NB4 (cell line): ENCODE results near the gene KLF6.

ENCODE experiments used
- DNase-seq: peaks from one replicate; pipeline ENCODE4 v3.0.0; 2010; ENCODE audit warnings: low read depth
- H3K4me3 ChIP-seq: one replicate; pipeline ENCODE4 v1.5.1; 2011; ENCODE audit warnings: mild to moderate bottlenecking, low read depth, low read length, moderate library complexity
- MYC ChIP-seq: IDR thresholded peaks from 2 replicates; pipeline ENCODE4 v1.6.1; 2011; ENCODE audit warnings: low read depth, low read length
- POLR2A ChIP-seq: IDR thresholded peaks from 2 replicates; pipeline ENCODE4 v1.6.1; 2011; ENCODE audit warnings: mild to moderate bottlenecking; ENCODE audit not compliant: insufficient read length; ENCODE audit errors: extremely low read depth
- TF ChIP-seq, protein P1 (sequence below): IDR thresholded peaks from one replicate; pipeline ENCODE4 v1.5.1; 2012; ENCODE audit warnings: low read depth, low read length
- TF ChIP-seq, protein P2 (sequence below): IDR thresholded peaks from 2 replicates; pipeline ENCODE4 v1.6.1; 2011; ENCODE audit warnings: low read depth, low read length

KLF6 gene

DNA sequence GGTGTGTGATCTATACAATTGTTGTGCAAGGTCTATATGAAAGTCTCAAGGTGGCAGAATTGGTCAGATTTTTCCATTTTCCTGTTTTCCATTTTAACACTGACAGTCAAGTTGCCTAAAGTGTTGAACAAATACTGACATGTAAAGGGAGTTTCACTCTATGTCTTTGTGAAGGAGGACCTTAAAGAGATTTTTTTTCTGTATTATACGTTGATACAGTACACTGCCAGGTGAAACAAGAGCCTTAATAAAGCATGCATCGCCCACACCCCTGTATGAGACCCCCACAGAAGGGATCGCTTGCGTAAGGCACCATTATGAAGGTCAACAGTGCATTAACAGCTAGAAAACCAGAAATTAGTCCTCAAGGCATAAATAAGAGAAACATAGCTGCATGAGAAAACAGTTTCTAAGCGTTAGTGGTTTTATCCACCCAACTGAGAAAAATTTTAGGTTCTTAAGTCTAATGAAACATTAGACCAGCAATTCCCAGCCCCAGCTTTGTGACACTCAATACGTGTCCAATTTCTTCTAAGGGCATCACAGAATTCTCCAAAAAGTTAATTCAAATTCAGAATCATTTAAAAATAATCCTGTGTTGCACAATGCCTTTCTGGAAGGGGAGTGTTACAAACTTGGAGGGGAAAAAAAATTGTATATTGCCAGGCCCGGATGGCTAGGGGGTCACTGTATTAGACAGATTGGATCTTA lies 6.9 kb downstream of the KLF6 start:
- DNase-seq, result no peak
- TF ChIP-seq MYC (no peak), POLR2A (no peak)
- TF ChIP-seq, protein P1, sequence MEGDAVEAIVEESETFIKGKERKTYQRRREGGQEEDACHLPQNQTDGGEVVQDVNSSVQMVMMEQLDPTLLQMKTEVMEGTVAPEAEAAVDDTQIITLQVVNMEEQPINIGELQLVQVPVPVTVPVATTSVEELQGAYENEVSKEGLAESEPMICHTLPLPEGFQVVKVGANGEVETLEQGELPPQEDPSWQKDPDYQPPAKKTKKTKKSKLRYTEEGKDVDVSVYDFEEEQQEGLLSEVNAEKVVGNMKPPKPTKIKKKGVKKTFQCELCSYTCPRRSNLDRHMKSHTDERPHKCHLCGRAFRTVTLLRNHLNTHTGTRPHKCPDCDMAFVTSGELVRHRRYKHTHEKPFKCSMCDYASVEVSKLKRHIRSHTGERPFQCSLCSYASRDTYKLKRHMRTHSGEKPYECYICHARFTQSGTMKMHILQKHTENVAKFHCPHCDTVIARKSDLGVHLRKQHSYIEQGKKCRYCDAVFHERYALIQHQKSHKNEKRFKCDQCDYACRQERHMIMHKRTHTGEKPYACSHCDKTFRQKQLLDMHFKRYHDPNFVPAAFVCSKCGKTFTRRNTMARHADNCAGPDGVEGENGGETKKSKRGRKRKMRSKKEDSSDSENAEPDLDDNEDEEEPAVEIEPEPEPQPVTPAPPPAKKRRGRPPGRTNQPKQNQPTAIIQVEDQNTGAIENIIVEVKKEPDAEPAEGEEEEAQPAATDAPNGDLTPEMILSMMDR, result no peak
- TF ChIP-seq, protein P2, sequence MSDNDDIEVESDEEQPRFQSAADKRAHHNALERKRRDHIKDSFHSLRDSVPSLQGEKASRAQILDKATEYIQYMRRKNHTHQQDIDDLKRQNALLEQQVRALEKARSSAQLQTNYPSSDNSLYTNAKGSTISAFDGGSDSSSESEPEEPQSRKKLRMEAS, result no peak
- no peak overlapping the region for H3K4me3 ChIP-seq

DNA sequence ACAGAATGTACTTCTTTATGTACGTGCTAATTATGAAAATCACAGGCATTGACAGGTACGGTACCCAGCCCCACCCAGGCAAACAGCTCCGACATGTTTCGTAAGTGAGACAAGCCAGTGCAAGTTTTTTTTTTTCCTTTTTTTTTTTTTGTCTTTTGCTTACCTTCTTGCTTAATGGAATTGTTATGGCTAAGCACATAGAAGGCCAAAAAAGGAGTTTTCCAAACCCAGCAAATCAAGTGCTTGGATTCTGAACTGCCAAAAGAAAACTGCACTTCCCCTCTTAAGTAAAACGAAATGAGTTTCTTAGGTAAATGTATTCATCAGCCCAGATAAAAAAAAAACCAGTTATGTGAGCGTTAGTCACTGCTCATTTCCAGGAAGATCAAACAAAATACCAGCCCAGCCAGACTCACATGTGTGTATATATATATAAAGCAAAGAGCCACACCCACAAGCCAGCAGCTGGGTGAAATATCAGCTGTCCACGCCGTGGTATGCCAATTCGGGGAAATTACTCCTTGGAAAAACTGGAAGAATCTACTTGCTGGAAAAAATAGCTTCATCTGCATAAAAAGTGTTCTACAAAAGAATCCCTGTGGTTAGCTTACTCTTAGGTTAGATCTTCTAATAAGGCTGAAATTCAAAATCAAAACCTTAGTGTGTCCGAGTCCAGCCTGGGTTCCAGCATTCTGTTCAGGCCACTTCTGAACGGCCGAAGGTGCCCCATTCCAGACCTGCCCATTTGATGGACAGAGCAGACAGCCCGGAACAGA lies 8.0 kb downstream of the KLF6 start:
- no peak overlapping the region for H3K4me3 ChIP-seq
- no peak for DNase-seq
- no peak for TF ChIP-seq MYC
- TF ChIP-seq, protein P2, result no peak
- TF ChIP-seq, protein P1, result no peak
- no peak for TF ChIP-seq POLR2A

DNA sequence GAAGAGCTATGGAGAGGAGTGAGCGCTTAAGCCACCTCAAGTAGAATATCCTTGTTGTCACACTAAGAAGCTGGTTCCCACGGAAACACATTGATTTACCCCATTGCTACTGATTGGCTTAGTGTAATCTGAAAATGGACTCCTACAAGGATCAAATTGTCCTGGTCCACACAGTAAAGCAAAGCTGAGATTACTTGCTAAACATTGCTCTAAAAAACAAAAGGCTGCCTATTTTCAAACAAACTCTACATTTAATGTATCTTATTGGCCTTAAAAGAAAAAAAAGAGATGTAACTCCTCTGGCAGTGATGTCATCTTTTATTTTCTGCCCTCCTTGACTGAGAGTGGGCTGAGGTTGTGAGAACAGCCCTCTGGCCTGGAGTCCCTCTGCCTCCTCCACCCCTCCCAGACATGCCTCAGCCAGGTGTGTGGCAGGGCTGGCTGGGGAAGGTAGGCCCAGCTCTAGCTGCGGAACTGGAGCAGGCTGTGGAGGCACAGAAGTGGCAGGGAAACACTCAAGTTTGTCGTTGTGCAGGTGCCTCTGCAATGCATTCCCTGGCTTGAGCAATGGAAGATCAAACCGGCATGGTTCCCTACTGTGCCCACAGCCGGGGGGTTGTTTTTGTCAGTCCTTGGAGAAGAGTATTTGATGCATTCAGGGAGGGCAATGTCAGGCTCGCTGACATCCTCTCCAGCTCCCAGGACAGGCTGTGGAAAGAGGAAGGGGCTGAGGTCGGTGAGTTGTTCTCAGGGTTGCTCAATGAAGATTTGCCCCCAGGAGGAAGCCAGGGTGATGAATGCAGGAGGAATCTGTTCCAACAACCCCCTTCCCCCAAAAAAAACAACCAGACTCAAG lies 9.1 kb downstream of the KLF6 start:
- TF ChIP-seq, protein P1, result no peak
- no peak for TF ChIP-seq POLR2A
- TF ChIP-seq, protein P2, result no peak
- no peak for TF ChIP-seq MYC

DNA sequence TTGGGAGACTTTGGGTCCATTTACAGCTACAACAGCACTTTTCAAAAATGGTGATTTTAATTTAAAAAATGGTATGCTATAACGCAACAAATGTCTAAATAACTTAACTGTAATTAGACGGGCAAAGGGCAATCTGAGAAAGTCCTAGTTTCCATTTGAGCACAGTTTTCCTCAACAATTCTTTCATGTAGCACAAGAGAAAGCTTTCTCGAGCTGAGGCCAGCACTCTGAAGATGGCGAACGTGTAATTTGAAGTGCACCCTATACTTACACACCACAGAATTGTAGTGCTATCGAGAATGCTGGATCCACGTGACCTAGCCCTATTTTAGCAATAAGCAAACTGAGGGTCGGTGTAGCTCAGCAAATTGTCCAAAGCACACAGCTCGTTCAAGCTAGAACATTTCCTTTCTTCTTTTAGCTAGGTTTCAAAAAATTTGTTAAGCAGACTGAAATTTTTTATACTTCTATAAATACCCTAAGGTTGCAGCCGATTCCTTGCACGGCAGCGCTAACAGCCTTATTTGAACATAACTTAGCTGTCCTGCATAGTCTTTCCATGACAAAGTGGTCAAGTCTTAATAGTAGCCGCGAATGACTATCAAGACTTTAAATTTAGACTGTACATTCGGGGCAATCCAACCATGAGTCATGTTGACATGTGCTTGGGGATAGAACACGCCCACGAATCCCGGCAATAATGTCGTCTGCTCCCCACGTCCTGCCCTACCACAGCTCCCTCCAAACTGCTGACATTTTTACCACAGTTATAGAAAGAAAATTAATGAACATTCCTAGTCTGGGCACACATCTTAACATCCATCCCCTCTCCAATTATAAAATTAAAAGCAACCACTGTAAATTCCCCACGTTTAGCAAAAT lies 10.0 kb downstream of the KLF6 start:
- peak; percentile 34 for DNase-seq
- no peak for TF ChIP-seq POLR2A
- TF ChIP-seq, protein P2, result no peak
- no peak for TF ChIP-seq MYC
- TF ChIP-seq, protein P1, result no peak
- no peak overlapping the region for H3K4me3 ChIP-seq

More for the DNA sequence above, 9.1 kb downstream of the KLF6 start:
- peak; percentile 80 for DNase-seq
- no peak overlapping the region for H3K4me3 ChIP-seq
